Caco-2 (cell line): ENCODE measurements around the gene KLHL12. TPM values are rescaled to one million over a fixed set of nuclear protein-coding genes. Genes with fewer than 3 reads are reported as not detected.

Experiments
- BruUV-seq: library from RNA; stranded (reverse); fragments of 400-500 nt; replicated peaks from 2 replicates; lab custom pipeline; 2021; lab: Mats Ljungman, UMichigan
- CTCF ChIA-PET: fragments of 300-600 bp; sonication (Branson Sonifier 250); formaldehyde crosslinking; loops from one replicate; lab custom pipeline; 2022; ENCODE audit warnings: antibody characterized with exemption; lab: Charles Lee
- POLR2A ChIA-PET: fragments of 300-600 bp; sonication (Branson Sonifier 250); formaldehyde crosslinking; loops from one replicate; lab custom pipeline; 2022; ENCODE audit warnings: antibody characterized with exemption; lab: Charles Lee
- DNase-seq, 2 experiments: peaks; one replicate each; pipeline versions ENCODE4 v3.0.0 to v3.0.0-alpha.2; 2020 to 2022
- H3K27me3 ChIP-seq: replicated peaks from 2 replicates; pipeline ENCODE4 v1.6.0; 2011; ENCODE audit warnings: low read length; ENCODE audit not compliant: control insufficient read depth, insufficient read depth
- H3K36me3 ChIP-seq: 2 replicates; pipeline ENCODE4 v1.5.1; 2011; ENCODE audit warnings: low read length; ENCODE audit not compliant: control insufficient read depth, insufficient read depth
- H3K4me1 ChIP-seq: fragments of 250-450 bp; sonication (Bioruptor Pico); 2 replicates; pipeline ENCODE4 v1.5.1; 2020; ENCODE audit warnings: mild to moderate bottlenecking
- H3K4me3 ChIP-seq: 2 replicates; pipeline ENCODE4 v1.5.1; 2011; ENCODE audit warnings: low read depth, mild to moderate bottlenecking, control low read depth, low read length
- H3K9me3 ChIP-seq: fragments of 250-450 bp; sonication (Bioruptor Pico); 2 replicates; pipeline ENCODE4 v1.5.1; 2020; ENCODE audit warnings: mild to moderate bottlenecking, moderate library complexity
- H3K27ac Mint-ChIP-seq: one replicate; pipeline ENCODE4 v1.8.0; 2022; ENCODE audit warnings: mixed read lengths; ENCODE audit not compliant: unreplicated experiment
- H3K27me3 Mint-ChIP-seq: one replicate; pipeline ENCODE4 v1.8.0; 2022; ENCODE audit warnings: mixed read lengths; ENCODE audit not compliant: insufficient read depth, unreplicated experiment
- H3K36me3 Mint-ChIP-seq: one replicate; pipeline ENCODE4 v1.8.0; 2022; ENCODE audit warnings: mild to moderate bottlenecking, mixed read lengths; ENCODE audit not compliant: insufficient read depth, unreplicated experiment
- H3K4me1 Mint-ChIP-seq: one replicate; pipeline ENCODE4 v1.8.0; 2022; ENCODE audit warnings: low read depth, mixed read lengths; ENCODE audit not compliant: unreplicated experiment
- H3K4me3 Mint-ChIP-seq: one replicate; pipeline ENCODE4 v1.8.0; 2022; ENCODE audit warnings: mild to moderate bottlenecking, moderate library complexity, mixed read lengths; ENCODE audit not compliant: unreplicated experiment
- H3K9me3 Mint-ChIP-seq: one replicate; pipeline ENCODE4 v1.8.0; 2022; ENCODE audit warnings: mixed read lengths; ENCODE audit not compliant: unreplicated experiment
- intact Hi-C: fragments of 100-400 bp; cut with micrococcal nuclease; formaldehyde crosslinking; loops from one replicate; pipeline ENCODE4 v1.10.0; 2022; ENCODE audit not compliant: unreplicated experiment
- total RNA-seq: library from RNA; stranded (reverse); gene quantifications from 2 replicates; pipeline ENCODE4 v1.2.3, GENCODE V29; 2022
- TF ChIP-seq, protein P1 (sequence below), 2 experiments: fragments of 200-600 bp in 1 of 2; IDR thresholded peaks; 1 replicate in 1 of 2; 2 replicates in 1 of 2; pipeline versions ENCODE4 v1.5.1 to v1.8.0; 2011 to 2022; ENCODE audit warnings: antibody characterized with exemption in 1 of 2, control low read depth in 1 of 2, inconsistent platforms in 1 of 2, low read depth in 1 of 2, low read length in 1 of 2, mild to moderate bottlenecking in 1 of 2, moderate library complexity in 1 of 2; ENCODE audit not compliant: insufficient read depth in 1 of 2, severe bottlenecking in 1 of 2, unreplicated experiment in 1 of 2

The KLHL12 gene
- total RNA-seq, 1 experiment from 2014 or later, result 23.6 TPM

- no peak for DNase-seq
- ChIA-PET CTCF (no interaction called here), POLR2A (no interaction called here)
- Histone ChIP-seq H3K4me1 (no peaks in the 10 kb centered on the region), H3K9me3 (no peaks in the 10 kb centered on the region), H3K4me3 (no peak overlapping the region), H3K27me3 (no peaks in the 10 kb centered on the region), H3K36me3 (no peaks in the 10 kb centered on the region)
- no TSS peak for BruUV-seq
- intact Hi-C loops, result no loop called here
- TF ChIP-seq, protein P1, sequence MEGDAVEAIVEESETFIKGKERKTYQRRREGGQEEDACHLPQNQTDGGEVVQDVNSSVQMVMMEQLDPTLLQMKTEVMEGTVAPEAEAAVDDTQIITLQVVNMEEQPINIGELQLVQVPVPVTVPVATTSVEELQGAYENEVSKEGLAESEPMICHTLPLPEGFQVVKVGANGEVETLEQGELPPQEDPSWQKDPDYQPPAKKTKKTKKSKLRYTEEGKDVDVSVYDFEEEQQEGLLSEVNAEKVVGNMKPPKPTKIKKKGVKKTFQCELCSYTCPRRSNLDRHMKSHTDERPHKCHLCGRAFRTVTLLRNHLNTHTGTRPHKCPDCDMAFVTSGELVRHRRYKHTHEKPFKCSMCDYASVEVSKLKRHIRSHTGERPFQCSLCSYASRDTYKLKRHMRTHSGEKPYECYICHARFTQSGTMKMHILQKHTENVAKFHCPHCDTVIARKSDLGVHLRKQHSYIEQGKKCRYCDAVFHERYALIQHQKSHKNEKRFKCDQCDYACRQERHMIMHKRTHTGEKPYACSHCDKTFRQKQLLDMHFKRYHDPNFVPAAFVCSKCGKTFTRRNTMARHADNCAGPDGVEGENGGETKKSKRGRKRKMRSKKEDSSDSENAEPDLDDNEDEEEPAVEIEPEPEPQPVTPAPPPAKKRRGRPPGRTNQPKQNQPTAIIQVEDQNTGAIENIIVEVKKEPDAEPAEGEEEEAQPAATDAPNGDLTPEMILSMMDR (IDR thresholded peaks at IDR 0.05; ENCODE audit: insufficient read depth in 1 of 2, low read depth in 1 of 2, low read length in 1 of 2, severe bottlenecking in 1 of 2, unreplicated experiment in 1 of 2), result no peak
- Mint-ChIP-seq H3K4me1 (peaks cover 7% of the 10 kb centered on the region), H3K9me3 (no peaks in the 10 kb centered on the region), H3K27me3 (no peaks in the 10 kb centered on the region), H3K36me3 (no peaks in the 10 kb centered on the region), H3K27ac (no peak overlapping the region), H3K4me3 (no peak overlapping the region)
These were observed 82.1 kb downstream of the KLHL12 start for GRCh38 chr1:202844935-202845334.

DNA sequence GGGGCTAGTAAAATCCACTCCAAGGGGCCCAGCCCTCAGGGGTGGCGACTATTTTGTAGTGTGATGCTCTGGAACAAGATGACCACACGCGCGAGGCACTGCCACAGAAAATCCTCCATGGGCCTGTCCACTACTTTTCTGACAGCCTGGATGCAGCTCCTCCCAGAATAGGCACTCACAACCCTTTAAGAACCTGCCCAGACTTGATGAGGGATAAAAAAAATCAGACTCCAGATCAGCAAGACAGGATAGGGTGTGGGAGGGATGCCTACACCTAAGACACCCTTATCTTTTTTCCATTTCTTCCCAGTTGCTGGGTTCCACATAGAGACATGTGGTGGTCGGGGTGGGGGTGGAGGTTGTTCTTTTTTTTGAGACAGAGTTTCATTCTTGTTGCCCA lies 82.8 kb downstream of the KLHL12 start:
- DNase-seq, result no peak
- no peaks in the 10 kb centered on the region for H3K9me3 Mint-ChIP-seq
- Histone ChIP-seq H3K9me3 (no peaks in the 10 kb centered on the region), H3K36me3 (no peaks in the 10 kb centered on the region), H3K4me3 (no peak overlapping the region), H3K27me3 (no peaks in the 10 kb centered on the region), H3K4me1 (no peaks in the 10 kb centered on the region)
- no peak overlapping the region for H3K4me3 Mint-ChIP-seq
- POLR2A ChIA-PET, result no interaction called here
- intact Hi-C loops, result no loop called here
- no peak overlapping the region for H3K27ac Mint-ChIP-seq
- no TSS peak for BruUV-seq
- TF ChIP-seq, protein P1 (IDR thresholded peaks at IDR 0.05; ENCODE audit: insufficient read depth in 1 of 2, low read depth in 1 of 2, low read length in 1 of 2, severe bottlenecking in 1 of 2, unreplicated experiment in 1 of 2), result no peak
- peaks cover 7% of the 10 kb centered on the region for H3K4me1 Mint-ChIP-seq
- H3K27me3 Mint-ChIP-seq, result no peaks in the 10 kb centered on the region
- H3K36me3 Mint-ChIP-seq, result no peaks in the 10 kb centered on the region
- CTCF ChIA-PET, result no interaction called here

GRCh38 chr1:202843081-202843480 lies 84.0 kb downstream of the KLHL12 start:
- Histone ChIP-seq H3K36me3 (no peaks in the 10 kb centered on the region), H3K4me3 (no peak overlapping the region), H3K9me3 (no peaks in the 10 kb centered on the region), H3K27me3 (no peaks in the 10 kb centered on the region), H3K4me1 (no peaks in the 10 kb centered on the region; the same call in 1 of the 2 replicates)
- Mint-ChIP-seq H3K9me3 (no peaks in the 10 kb centered on the region), H3K27me3 (no peaks in the 10 kb centered on the region), H3K36me3 (no peaks in the 10 kb centered on the region), H3K4me1 (peaks cover 7% of the 10 kb centered on the region), H3K27ac (no peak overlapping the region), H3K4me3 (no peak overlapping the region)
- ChIA-PET CTCF (no interaction called here), POLR2A (no interaction called here)
- TF ChIP-seq, protein P1 (IDR thresholded peaks at IDR 0.05; ENCODE audit: insufficient read depth in 1 of 2, low read depth in 1 of 2, low read length in 1 of 2, severe bottlenecking in 1 of 2, unreplicated experiment in 1 of 2), result no peak
- no TSS peak for BruUV-seq
- intact Hi-C loops, result no loop called here
- DNase-seq, result no peak

Other genes with a start within 250 kb of the KLHL12 start
- gene SYT2, start 216.8 kb downstream of the KLHL12 start, total RNA-seq, result 0.07 and 0.09 TPM in 2 replicates
- gene KDM5B, start 118.8 kb downstream of the KLHL12 start, total RNA-seq, result 62.7 and 67.5 TPM in 2 replicates
- gene PCAT6, start 116.3 kb downstream of the KLHL12 start, total RNA-seq, result 1.4 TPM in 1 of 2 replicates, not detected in the other
- 9.2 and 9.6 TPM in 2 replicates for gene RABIF, start 38.1 kb downstream of the KLHL12 start, total RNA-seq
- 68.3 and 71.4 TPM in 2 replicates for gene ADIPOR1, start 31.1 kb upstream of the KLHL12 start, total RNA-seq
- 28.0 and 29.6 TPM in 2 replicates for gene CYB5R1, start 40.0 kb upstream of the KLHL12 start, total RNA-seq
- gene TMEM183A, start 80.1 kb upstream of the KLHL12 start, total RNA-seq, result 62.8 and 74.3 TPM in 2 replicates
- 8.7 and 9.4 TPM in 2 replicates for gene PPFIA4, start 99.3 kb upstream of the KLHL12 start, total RNA-seq
- gene MYOG, start 158.8 kb upstream of the KLHL12 start, total RNA-seq, result not detected in 2 replicates
- 46.0 and 50.4 TPM in 2 replicates for gene ADORA1, start 200.5 kb upstream of the KLHL12 start, total RNA-seq
- 19.7 and 25.9 TPM in 2 replicates for gene MYBPH, start 248.6 kb upstream of the KLHL12 start, total RNA-seq